ENCODE results near the gene COBL.

The COBL gene

DNA sequence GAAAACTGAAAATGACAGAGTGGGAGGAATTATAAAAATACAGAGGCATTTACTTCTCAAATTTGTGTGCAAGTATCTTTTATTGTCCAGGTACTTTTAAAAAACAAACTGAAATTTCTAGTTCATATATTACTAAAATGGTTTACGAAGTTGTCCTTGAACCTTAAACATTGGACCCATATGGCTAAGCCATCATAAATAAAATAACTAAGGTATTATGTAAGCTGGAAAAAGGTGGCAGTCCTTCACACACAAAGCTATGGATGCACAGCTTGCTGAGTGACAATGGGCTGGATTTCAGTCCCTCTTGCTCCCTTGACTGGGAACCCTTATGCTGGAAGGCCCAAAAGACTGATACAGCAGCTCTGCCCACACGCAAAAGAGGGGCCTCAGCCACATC lies 66.1 kb downstream of the COBL start:
- no peak for DNase-seq (ENCODE audit: low spot score)

DNA sequence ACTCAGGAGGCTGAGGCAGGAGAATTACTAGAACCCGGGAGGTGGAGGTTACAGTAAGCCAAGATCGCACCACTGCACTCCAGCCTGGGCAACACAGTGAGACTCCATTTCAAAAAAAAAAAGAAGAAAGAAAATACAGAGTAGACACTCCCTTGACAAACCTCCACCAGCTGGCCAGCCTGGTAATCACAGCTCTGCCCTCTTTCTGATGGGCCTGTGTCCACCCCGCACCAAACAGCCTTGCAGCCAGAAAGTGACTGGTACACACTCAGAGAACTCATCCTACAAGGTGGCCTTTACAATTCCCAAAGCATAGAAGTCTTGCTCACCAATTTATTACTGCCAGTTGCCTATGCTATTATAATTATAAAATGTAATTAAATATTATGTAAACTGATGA lies 66.6 kb downstream of the COBL start:
- no peak for DNase-seq (ENCODE audit: low spot score)

DNA sequence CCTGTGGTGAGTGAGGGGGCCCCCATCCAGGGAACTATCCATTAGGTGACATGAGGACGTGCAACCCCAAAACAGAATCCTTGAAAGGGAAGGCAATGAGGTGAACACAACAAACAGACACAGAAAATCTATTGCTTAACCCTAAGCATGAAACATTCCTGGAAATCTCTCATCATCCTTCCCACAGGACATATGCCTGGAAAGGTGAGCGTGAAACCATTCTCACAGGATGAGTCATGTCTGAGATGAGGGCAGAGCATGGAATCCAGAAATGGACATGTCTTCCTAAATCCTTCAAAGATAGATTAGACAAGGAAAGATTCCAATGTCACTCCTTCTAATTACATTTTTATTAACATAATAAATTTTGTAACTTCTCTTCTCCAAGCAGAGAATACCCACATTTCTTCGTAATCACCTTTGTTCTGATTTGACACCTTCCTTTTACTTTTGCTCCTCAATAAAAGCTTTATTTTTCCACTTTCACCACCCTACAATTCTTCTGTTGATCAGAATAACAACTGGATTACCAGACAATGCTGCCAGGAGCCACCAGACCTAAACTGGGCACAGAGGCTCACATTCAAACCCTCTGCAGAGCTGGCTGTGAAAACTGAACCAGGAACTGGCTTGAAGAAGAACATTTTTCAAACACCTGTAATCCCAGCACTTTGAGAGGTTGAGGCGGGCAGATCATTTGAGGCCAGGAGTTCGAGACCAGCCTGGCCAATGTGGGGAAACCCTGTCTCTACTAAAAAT lies 67.2 kb downstream of the COBL start:
- DNase-seq (ENCODE audit: low spot score): no peak

DNA sequence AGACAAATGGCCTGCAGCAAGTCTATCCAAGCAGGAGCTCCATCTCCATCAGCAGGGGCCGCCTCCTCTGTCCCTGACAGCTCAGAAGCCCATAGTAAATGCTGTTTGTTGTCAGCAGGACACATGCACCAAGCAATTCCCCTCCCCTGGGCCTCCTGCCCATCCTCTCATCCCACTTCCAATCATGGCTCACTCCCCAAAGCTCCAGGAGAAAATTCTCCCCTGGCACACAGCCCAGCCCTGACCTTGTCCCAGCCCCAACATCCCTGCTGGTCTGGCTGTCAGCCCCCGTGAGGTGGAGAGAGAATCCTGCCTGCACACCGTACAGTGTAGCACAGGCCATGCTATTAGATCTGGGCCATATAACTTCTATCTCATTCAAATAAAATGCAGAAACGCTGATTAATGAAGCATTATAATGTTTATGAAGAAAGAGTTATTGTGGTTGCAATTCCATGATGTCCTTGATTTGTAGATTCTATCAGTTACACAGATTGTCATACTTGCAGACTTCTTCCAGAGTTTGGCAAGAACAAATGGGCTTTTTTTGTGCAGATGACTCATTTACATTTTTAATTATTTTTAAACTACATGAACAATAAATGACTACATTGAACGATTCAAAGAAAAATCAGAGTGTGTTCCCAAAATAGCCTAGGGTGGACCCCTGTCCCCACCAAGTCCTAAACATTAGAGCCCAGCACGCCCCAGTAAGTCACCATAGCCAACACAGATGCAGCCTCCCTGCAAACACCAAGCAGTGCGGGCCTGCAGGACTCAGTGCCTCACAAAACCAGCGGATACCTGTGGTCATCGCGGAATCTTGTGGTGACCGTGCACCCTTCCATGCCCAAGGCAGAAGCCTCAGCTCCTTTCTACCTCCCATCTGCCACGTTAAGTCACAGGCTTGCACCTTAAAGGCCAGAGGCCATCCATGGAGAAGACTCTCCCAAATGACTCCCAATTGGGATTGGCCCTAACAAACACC lies 70.1 kb downstream of the COBL start:
- DNase-seq (ENCODE audit: low spot score): no peak

DNA sequence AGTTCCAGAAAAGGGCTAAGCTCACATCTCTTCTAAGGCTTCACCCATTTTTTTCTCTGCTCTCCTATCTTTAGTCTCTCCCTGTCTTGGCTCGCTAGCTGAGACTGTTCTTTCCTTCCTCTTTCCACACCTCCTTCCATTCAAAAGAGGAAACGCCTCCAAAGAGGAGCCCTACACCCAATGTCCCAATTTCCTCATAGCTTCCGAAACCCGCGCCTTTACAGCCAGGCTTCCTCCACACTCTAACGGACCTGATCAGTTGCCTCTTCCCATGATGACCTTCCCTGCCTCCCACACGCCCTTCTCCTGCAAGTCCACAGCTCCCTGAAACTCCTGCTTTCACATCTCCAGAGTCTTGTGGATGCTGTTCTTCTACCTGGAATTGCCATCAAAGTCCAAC lies 71.7 kb downstream of the COBL start:
- no peak for DNase-seq (ENCODE audit: low spot score)

DNA sequence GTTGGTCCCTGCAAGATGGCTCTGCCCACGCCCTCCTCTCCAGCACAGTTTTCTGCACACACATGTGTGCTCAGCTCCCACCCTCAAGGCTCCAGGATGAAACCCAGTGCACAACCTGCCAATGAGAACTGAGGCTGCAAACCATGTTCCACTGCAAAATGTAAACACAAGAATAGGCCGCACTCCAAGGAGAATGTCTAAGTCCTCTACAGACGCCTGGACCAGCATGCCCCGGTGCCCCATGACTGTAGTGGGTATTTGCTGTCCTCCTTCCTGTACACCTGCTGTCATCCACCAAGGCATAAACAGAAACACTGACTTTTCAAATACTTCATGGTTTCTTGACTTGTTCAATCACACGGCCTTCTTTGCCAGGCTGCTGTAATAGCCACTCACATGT lies 72.6 kb downstream of the COBL start:
- no peak for DNase-seq (ENCODE audit: low spot score)

DNA sequence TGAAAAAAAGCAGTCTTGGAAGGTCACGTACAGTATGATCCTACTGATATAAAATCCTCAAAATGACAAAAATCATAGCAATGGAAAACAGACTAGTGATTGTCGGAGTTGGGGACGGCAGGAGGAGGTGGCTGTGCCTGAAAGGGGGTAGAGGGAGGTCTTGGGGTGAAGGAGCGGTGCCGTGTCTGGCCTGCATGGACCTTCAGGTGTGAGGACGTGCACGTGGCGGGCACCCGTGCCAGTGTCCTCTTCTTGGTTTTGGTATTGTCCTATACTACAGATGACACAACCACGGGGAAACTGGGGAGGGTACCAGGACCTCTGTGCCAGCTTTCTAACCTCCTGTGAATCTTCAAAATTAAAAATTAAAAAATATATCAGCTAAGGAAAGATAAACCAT lies 73.0 kb downstream of the COBL start:
- no peak for DNase-seq (ENCODE audit: low spot score)

DNA sequence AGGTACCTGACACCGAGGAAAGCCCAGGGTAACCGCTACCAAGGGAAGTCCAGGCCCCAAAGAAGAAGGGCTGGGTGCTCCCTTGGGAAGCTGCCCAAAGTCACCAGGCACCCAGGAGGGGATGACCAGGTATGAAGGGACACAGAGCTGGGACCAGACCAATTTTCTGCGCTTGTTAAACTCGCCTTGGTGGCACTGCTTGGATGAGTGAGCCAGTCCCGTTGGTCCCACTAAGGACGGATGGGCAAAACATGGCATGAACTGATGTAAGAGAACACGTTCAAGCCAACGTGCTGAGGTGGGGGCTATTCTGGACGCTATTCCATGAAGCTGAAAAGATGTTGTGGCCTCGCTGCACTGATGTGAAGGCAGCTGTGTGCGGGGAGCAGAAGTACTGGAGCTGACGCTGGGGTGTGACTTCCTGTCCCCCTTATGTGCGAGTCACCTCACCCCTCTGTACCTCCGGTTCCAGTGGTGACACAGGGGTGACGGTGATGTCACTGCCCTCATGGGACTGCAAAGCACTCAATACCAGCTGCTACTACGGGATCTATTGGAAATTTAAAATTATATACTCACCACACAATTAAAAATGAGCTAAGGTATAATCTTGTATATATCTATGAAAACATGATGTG lies 73.6 kb downstream of the COBL start:
- DNase-seq (ENCODE audit: low spot score): no peak

DNA sequence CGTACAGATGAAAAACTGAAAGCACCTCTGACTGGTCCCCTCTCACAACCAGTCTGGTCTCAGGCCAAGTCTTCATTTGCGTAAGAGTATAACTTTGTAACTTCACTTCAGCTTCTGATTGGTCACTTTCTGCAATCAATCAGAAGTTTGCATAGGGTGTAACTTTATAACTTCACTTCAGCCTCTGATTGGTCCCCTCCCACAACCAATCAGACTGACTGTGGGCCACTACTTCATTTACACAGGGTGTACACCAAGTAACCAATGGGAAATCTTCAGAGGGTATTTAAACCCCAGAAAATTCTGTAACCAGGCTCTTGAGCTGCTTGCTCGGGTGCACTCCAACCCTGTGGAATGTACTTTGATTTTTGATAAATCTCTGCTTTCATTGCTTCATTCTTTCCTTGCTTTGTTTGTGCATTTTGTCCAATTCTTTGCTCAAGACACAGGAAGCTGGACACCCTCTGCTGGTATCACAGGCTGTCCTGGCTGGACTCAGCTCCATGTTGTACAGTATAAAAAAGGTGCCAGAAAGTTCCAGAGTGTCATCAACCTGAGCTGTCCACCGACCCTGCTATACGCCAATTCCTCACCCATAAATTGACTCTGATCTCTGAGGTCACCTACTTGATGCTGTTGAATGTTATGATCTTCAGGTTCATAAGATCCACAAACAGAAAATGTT lies 74.5 kb downstream of the COBL start:
- no peak for DNase-seq (ENCODE audit: low spot score)

DNA sequence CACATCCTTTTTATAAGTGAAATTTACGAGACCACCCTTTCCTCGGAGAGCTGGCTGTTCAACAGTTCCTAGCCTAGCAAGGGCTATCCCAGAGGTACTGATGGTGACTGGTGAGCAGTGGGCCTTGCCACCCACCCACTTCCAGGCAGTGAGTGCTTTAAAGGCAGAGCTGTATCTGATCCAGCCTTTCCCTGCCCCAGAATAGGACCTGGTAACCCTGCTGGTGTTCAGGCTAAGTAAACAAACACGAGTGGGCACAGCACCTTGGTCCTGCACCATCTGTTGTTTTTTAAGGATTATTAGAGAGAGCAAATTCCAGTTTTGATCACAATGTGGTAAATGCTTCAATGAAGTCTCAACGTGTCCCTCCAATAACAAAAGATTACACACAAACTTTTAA lies 75.7 kb downstream of the COBL start:
- DNase-seq (ENCODE audit: low spot score): no peak

DNA sequence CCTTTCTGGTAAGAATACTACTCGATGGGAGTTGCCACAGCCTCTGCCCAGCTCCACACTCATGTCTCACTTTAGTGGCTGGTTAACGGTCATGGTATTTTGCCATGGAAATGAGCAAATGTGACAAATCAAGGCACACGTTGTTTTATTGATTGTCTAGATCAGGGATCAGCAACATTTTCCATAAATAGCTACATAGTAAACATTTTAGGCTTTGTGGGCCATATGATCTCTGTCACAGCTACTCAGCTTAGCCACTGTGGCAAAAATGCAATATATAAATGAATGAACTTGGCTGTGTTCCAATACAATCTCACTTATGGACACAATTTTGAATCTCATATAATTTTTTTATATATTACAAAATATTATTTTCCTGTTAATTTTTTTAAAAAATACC lies 76.9 kb downstream of the COBL start:
- no peak for DNase-seq (ENCODE audit: low spot score)

DNA sequence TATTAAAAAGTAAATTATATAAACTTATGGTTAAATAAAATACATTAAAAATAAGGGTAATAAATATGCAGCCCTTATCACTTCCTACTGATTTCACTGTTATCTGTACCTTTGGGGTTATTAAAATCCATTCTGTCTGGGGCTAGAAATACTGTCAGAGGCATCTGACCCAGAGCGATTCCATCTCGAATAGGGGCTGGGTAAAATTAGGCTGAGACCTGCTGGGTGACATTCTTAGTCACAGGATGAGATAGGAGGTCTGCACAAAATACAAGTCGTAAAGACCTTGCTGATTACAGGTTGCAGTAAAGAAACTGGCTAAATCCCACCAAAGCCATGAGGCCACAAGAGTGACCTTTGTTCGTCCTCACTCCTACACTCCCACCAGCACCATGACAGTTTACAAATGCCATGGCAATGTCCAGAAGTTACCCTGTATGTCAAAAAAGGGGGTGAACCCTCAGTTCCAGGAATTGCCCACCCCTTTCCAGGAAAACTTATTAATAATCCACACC lies 77.6 kb downstream of the COBL start:
- no peak for DNase-seq (ENCODE audit: low spot score)

DNA sequence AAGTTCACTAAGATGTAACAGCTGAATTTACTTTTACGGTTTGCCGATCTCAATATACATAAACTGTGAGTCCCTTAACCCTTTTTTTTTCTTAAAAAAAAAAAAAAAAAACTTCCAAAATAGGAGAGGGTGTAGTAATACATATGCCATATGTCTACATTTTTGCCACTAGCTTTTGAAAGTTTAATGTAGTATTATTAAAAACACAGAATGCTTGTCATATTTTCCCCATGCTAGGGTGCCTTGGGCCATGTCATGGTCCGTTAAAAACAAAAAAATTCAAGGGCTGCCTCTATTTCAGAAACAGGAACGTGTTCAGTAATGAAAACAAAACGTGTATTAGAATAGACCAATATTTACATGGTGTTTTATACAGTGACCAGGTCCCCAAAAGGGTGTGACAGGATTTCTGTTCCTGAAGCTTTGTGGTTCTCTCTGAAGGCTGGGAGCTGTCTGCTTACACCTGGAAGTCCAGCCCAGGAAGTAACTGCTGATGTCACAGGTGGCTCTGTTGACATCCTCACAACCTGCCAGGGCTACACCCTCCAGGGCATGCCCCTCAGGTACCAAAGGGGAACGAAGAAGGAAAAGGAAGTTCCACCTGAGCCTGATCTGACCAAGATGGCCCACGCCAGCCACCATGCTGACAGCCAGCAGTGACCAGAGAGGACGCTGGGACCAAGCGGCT lies 79.0 kb downstream of the COBL start:
- DNase-seq (ENCODE audit: low spot score): no peak

DNA sequence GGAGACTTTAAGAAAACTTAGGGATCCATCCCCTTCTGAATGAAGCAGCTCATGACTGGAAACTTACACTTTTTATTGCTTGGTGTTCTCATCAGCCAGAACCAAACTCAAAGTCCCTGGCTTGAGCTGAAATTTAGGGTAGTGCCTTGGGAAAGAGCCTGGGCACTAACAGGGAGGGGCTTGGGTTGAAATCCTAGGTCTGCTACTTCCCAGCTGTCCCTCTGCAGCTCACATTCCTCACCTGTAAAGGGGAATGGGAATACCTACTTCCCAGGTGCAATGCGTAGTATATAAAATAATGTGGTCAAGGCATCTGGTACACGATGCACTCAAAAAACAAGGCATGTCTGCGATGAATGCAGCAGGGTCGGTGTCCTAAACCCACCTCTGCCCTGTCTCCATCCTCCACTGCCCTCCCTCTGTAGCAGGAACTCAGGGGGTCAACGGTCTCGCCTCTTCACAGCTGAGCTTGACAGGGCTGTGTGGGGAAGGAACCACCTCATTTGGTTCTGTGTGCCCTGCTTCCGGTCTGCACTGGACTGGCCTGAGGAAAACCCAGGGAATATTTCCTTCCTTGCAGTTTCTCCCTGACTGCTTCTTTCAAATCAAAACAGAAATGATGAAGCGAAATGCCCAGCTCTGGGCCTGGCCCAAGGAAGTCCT lies 80.0 kb downstream of the COBL start:
- DNase-seq (ENCODE audit: low spot score): no peak

DNA sequence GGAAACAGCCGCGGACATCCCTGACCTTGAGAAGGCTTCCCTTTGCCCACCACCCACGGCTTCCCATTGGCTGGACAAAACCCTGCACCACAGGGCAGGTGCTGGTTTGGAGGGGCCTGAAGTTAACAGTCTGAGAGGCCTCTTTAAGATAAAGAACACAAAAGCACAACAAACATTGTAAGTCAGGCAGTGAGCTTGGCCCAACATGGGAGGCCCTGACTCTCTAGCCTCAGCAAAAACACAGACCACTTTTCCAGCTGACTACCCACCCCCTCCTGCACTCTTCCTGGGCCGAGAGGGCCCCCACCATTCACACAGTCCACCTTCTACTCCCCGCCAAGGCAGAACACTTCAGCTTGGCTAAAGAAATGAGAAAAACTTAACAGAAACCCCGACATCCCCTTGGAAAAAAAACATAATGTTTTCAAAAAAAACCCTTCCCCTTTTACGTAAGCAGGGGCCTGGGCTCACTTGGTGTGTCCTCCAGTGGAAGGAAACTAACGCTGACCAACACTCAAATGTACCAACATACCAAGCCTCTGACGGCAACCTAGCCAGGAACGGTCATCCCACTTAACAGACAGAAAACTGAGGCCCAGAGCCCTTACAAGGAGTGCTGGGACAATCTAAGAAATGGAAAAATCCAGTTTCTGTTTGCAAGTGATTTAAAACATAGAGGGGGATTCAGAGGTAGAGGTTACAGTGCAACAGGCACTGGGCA lies 80.9 kb downstream of the COBL start:
- DNase-seq (ENCODE audit: low spot score): no peak

DNA sequence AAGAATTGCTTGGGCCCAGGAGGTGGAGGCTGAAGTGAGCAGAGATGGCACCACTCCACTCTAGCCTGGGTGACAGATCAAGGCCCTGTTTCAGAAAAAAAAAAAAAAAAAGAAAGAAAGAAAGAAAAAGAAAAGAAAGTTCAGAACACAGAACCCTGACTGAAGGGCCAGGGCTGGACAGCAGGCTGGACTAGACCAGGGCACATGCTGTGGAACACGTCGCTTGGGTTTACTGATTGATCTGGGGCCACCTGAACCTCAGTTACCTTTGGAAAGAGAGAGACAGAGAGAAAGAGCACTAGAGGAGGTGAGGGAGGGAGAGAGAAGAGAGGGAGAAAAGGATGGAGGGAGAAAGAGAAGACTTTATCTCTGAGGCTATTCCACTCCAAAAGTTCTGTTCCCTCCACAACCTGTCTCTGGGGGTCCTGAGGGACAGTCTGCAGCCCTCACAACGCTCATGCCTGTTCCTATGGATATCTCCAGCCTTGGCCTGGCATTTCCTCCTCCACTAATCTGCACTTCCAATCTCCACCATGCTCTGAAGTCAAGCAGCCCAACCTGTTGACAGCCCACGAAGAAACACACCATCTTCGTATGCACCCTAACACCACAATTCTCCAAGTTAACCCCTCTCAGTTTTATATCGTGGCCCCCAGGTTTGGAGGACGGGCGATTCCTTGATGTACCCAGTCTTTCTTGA lies 81.8 kb downstream of the COBL start:
- DNase-seq (ENCODE audit: low spot score): no peak

DNA sequence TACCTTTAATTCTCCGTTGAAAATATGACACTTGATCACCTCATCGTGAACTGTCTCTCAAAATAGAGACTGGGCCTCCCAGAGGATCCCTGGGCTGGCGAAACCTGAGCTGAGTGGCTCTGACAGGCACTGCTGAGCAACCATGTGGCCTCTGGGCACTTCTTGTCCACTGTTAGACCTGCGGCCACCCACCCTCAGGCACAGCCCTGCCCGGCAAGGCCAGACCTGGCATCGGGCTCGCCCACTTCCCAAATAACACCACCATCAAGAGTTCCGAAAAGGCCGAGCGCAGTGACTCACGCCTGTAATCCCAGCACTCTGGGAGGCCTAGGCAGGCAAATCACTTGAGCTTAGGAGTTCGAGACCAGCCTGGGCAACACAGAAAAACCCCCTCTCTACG lies 82.5 kb downstream of the COBL start:
- no peak for DNase-seq (ENCODE audit: low spot score)

DNA sequence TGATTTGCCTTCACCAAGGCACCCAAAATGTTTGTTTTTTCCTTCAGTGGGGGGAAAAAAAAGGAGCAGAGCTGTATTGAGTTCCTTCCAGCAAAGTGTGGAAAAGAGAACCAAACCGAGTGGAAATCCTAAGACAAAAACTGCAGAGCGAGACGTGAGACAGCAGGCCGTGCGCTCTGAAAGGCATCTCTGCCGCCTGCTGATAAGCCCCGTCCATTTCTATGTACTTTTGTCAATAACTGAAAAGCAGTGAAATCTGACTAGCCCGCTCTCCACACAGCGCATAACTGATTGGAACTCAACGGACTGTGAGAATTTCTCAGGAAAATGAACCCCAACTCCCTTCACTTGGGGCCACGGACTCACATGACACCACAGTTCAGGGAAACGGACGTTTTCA lies 83.2 kb downstream of the COBL start:
- DNase-seq (ENCODE audit: low spot score): no peak

DNA sequence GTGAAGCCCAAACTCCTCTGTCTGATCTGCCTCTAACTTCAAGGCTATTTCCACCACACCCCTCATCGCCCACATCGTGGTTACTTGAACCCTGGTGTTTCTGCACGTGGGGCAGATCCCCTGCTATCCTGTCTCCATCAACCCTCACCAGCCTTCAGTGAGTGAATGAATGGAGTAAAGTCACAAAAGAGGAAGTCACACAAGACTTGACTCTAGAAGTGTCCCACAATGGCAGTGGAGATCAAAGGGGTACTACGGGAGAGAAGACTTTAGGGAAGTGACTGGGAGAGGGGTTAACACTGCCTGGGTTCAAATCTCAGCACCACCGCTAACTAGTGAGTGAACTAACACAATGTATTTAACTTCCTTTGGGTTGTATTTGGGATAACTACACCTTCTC lies 85.9 kb downstream of the COBL start:
- DNase-seq (ENCODE audit: low spot score): no peak

DNA sequence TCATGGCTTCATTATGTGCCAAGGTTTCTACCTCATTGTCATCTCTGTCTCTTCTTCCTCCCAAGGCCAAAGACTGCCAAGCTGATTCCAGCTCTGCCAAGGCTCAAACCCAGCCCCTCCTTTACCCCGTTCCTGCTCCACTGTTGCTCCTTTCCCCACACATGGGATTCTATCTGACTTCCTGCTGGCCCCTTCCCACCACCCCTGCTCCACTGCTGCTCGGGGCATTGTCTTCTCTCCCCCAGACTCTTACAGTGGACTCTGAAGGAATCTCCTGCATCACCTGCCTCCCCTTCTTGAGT lies 86.3 kb downstream of the COBL start:
- no peak for DNase-seq (ENCODE audit: low spot score)

Data from activated CD4-positive, alpha-beta T cell treated with anti-CD3 and anti-CD28 coated beads, Interleukin-2, Interleukin-4, amounts not matched to agents 100 ng/mL and 50 ng/mL, durations not matched to agents 16 hours and 8 hours (primary cell).